DND-41 (cell line): ENCODE measurements around the gene RDH8.

ENCODE experiments used
- ATAC-seq: fragments of 200-7000 bp; cut with Tn5 transposase; 3 replicates; pipeline ENCODE4 v1.9.1; 2021; ENCODE audit warnings: low read depth; ENCODE audit not compliant: insufficient read depth
- DNase-seq: peaks from one replicate; pipeline ENCODE4 v3.0.0-alpha.2; 2020
- H2AFZ ChIP-seq: 2 replicates; pipeline ENCODE4 v1.6.0; 2012; ENCODE audit warnings: low read depth, low read length
- H3K27ac ChIP-seq: 2 replicates; pipeline ENCODE4 v1.5.1; 2012; ENCODE audit warnings: low read length, inconsistent platforms
- H3K27me3 ChIP-seq: fragments of 200-600 bp; sonication (generic); 2 replicates; pipeline ENCODE4 v1.6.0; 2012; ENCODE audit warnings: low read length, mild to moderate bottlenecking, inconsistent platforms; ENCODE audit not compliant: insufficient read depth, poor library complexity
- H3K36me3 ChIP-seq: 2 replicates; pipeline ENCODE4 v1.5.1; 2012; ENCODE audit warnings: low read length, inconsistent platforms; ENCODE audit not compliant: insufficient read depth
- H3K4me1 ChIP-seq: 2 replicates; pipeline ENCODE4 v1.5.1; 2012; ENCODE audit warnings: mild to moderate bottlenecking, low read length; ENCODE audit not compliant: insufficient read depth
- H3K4me2 ChIP-seq: 2 replicates; pipeline ENCODE4 v1.6.0; 2012; ENCODE audit warnings: mild to moderate bottlenecking, moderate library complexity, low read length, inconsistent platforms; ENCODE audit not compliant: insufficient read depth
- H3K4me3 ChIP-seq, 2 experiments: fragments of 200-600 bp in 1 of 2; shearing (Covaris generic) in 1 of 2; 2 replicates each; pipeline ENCODE4 v1.5.1; 2012 to 2016; ENCODE audit warnings: inconsistent platforms in 2 of 2, low read length in 2 of 2, mild to moderate bottlenecking in 2 of 2, low read depth in 1 of 2, moderate library complexity in 1 of 2
- H3K79me2 ChIP-seq: 2 replicates; pipeline ENCODE4 v1.6.0; 2012; ENCODE audit warnings: low read length, inconsistent platforms; ENCODE audit not compliant: insufficient read depth
- H3K9ac ChIP-seq: 2 replicates; pipeline ENCODE4 v1.6.0; 2012; ENCODE audit warnings: low read depth, mild to moderate bottlenecking, inconsistent platforms, low read length, moderate library complexity
- H3K9me3 ChIP-seq: 2 replicates; pipeline ENCODE4 v1.5.1; 2012; ENCODE audit warnings: low read length, moderate library complexity, mild to moderate bottlenecking, inconsistent platforms; ENCODE audit not compliant: insufficient read depth, severe bottlenecking
- H4K20me1 ChIP-seq: 2 replicates; pipeline ENCODE4 v1.6.0; 2012; ENCODE audit warnings: low read length; ENCODE audit not compliant: insufficient read depth
- CTCF ChIP-seq: IDR thresholded peaks from 2 replicates; pipeline ENCODE4 v1.5.1; 2012; ENCODE audit warnings: borderline replicate concordance, low read length, moderate library complexity, mild to moderate bottlenecking; ENCODE audit not compliant: poor library complexity, severe bottlenecking; ENCODE audit errors: extremely low read depth
- EZH2 ChIP-seq: IDR thresholded peaks from 3 replicates; pipeline ENCODE4 v1.6.1; 2012; ENCODE audit warnings: borderline replicate concordance, low read depth, mild to moderate bottlenecking, moderate library complexity, low read length, inconsistent platforms; ENCODE audit not compliant: severe bottlenecking

The RDH8 gene

GRCh38 chr19:9970481-9970880, 42.8 kb upstream of the RDH8 start:
- no peaks in the 10 kb centered on the region for H3K27me3 ChIP-seq
- no peak overlapping the region for H3K4me3 ChIP-seq
- no peaks in the 10 kb centered on the region for H3K79me2 ChIP-seq
- H3K9ac ChIP-seq: no peak overlapping the region
- no peak overlapping the region for H3K4me2 ChIP-seq
- no peak overlapping the region for H3K27ac ChIP-seq
- no peak for DNase-seq
- H2AFZ ChIP-seq: no peak overlapping the region
- no peaks in the 10 kb centered on the region for H3K4me1 ChIP-seq
- no peaks in the 10 kb centered on the region for H3K9me3 ChIP-seq
- no peak for TF ChIP-seq EZH2
- no peak for TF ChIP-seq CTCF
- H3K36me3 ChIP-seq: no peaks in the 10 kb centered on the region
- no peak for ATAC-seq
- no peaks in the 10 kb centered on the region for H4K20me1 ChIP-seq

GRCh38 chr19:9971166-9971897, 42.0 kb upstream of the RDH8 start:
- Histone ChIP-seq H3K27me3 (no peaks in the 10 kb centered on the region), H3K9ac (no peak overlapping the region), H3K4me3 (no peak overlapping the region), H2AFZ (no peak overlapping the region), H3K27ac (no peak overlapping the region), H3K36me3 (no peaks in the 10 kb centered on the region), H3K4me2 (no peak overlapping the region), H4K20me1 (no peaks in the 10 kb centered on the region), H3K4me1 (no peaks in the 10 kb centered on the region), H3K9me3 (no peaks in the 10 kb centered on the region), H3K79me2 (no peaks in the 10 kb centered on the region)
- no peak for TF ChIP-seq EZH2
- DNase-seq (no peak), ATAC-seq (no peak)

- H3K4me3 ChIP-seq: no peak overlapping the region
- H3K4me1 ChIP-seq: no peaks in the 10 kb centered on the region
- TF ChIP-seq CTCF (no peak), EZH2 (no peak)
- no peaks in the 10 kb centered on the region for H3K9me3 ChIP-seq
- DNase-seq (no peak), ATAC-seq (no peak)
- no peaks in the 10 kb centered on the region for H3K27me3 ChIP-seq
- no peaks in the 10 kb centered on the region for H3K79me2 ChIP-seq
- H3K27ac ChIP-seq: no peak overlapping the region
- no peaks in the 10 kb centered on the region for H3K36me3 ChIP-seq
- no peak overlapping the region for H3K9ac ChIP-seq
- H4K20me1 ChIP-seq: no peaks in the 10 kb centered on the region
- no peak overlapping the region for H3K4me2 ChIP-seq
- no peak overlapping the region for H2AFZ ChIP-seq
These were observed 41.2 kb upstream of the RDH8 start for GRCh38 chr19:9972103-9972502.

- Histone ChIP-seq H3K4me2 (no peak overlapping the region), H3K27ac (no peak overlapping the region), H3K9ac (no peak overlapping the region), H3K4me3 (no peak overlapping the region), H3K79me2 (no peaks in the 10 kb centered on the region), H4K20me1 (no peaks in the 10 kb centered on the region), H3K4me1 (no peaks in the 10 kb centered on the region), H3K27me3 (no peaks in the 10 kb centered on the region), H3K36me3 (no peaks in the 10 kb centered on the region), H3K9me3 (peaks cover 1% of the 10 kb centered on the region), H2AFZ (no peak overlapping the region)
- ATAC-seq (no peak), DNase-seq (no peak)
- TF ChIP-seq EZH2 (no peak), CTCF (no peak)
These were observed 31.6 kb upstream of the RDH8 start for GRCh38 chr19:9981406-9982260.
